Measurements from ENCODE around the gene PLEKHG3. TPM values are rescaled to one million over a fixed set of nuclear protein-coding genes. Genes with fewer than 3 reads are reported as not detected.

The PLEKHG3 gene
- total RNA-seq (2016; rRNA removed; fragmentation: Illumina TruSeq; extraction: Trizol) (9.5 and 9.8 TPM in 2 replicates), polyA plus RNA-seq (2011; rRNA removed) (7.1 and 7.2 TPM in 2 replicates), polyA minus RNA-seq (2011; rRNA and poly(A)+ RNA removed; ENCODE audit: low replicate concordance) (9.5 and 51.9 TPM in 2 replicates), Bru-seq, nascent RNA (percentile 63 among the genes with signal in this experiment), BruChase-seq, experiment 1, labeled RNA remaining after a 6-hour chase (percentile 57 among the genes with signal in this experiment), BruChase-seq, experiment 2, labeled RNA remaining after a 2-hour chase (percentile 57 among the genes with signal in this experiment)
- 0.61 and 0.88 TPM in 2 replicates for total RNA-seq (2016; cell fraction: cytosol; rRNA removed; fragmentation: Illumina TruSeq; extraction: Trizol; ENCODE audit: low read depth)
- total RNA-seq (2016; cell fraction: insoluble cytoplasmic fraction; rRNA removed; fragmentation: Illumina TruSeq; extraction: Trizol), result 7.2 and 11.8 TPM in 2 replicates
- total RNA-seq (2016; cell fraction: membrane; rRNA removed; fragmentation: Illumina TruSeq; extraction: Trizol), result 5.6 and 6.4 TPM in 2 replicates
- total RNA-seq (2016; cell fraction: nucleus; rRNA removed; fragmentation: Illumina TruSeq; extraction: Trizol), result 9.3 and 10.4 TPM in 2 replicates
- 2.7 and 5.6 TPM in 2 replicates for polyA plus RNA-seq (2011; cell fraction: cytosol; rRNA removed)
- polyA plus RNA-seq (2011; cell fraction: nucleus; rRNA removed), result 13.8 and 16.9 TPM in 2 replicates
- 5.4 and 8.7 TPM in 2 replicates for polyA plus RNA-seq (2012)
- 0.60 and 0.61 TPM in 2 replicates for polyA plus RNA-seq (2016; cell fraction: cytosol; fragmentation: Illumina TruSeq; extraction: Trizol; ENCODE audit: low read depth)
- polyA plus RNA-seq (2016; cell fraction: insoluble cytoplasmic fraction; fragmentation: Illumina TruSeq; extraction: Trizol; ENCODE audit: low read depth), result 6.0 and 8.8 TPM in 2 replicates
- 2.1 and 2.2 TPM in 2 replicates for polyA plus RNA-seq (2016; cell fraction: membrane; fragmentation: Illumina TruSeq; extraction: Trizol; ENCODE audit: low read depth)
- 28.5 and 30.1 TPM in 2 replicates for polyA plus RNA-seq (2016; cell fraction: nucleus; fragmentation: Illumina TruSeq; extraction: Trizol; ENCODE audit: insufficient read depth, low read depth)
- polyA minus RNA-seq (2011; cell fraction: cytosol; rRNA and poly(A)+ RNA removed), result 4.6 and 5.4 TPM in 2 replicates
- polyA minus RNA-seq (2011; cell fraction: nucleus; rRNA and poly(A)+ RNA removed), result 5.1 and 12.0 TPM in 2 replicates
- long read RNA-seq, experiment 1, full-length matches to known transcripts, result 2 of 6 reads
- long read RNA-seq, experiment 1, partial matches to known transcripts, result 4 of 6 reads
- long read RNA-seq, experiment 1, other reads (novel, unspliced or antisense), result 0 of 6 reads
- long read RNA-seq, experiment 2, full-length matches to known transcripts, result 4 of 16 reads
- long read RNA-seq, experiment 2, partial matches to known transcripts, result 7 of 16 reads
- long read RNA-seq, experiment 2, other reads (novel, unspliced or antisense), result 5 of 16 reads

DNA sequence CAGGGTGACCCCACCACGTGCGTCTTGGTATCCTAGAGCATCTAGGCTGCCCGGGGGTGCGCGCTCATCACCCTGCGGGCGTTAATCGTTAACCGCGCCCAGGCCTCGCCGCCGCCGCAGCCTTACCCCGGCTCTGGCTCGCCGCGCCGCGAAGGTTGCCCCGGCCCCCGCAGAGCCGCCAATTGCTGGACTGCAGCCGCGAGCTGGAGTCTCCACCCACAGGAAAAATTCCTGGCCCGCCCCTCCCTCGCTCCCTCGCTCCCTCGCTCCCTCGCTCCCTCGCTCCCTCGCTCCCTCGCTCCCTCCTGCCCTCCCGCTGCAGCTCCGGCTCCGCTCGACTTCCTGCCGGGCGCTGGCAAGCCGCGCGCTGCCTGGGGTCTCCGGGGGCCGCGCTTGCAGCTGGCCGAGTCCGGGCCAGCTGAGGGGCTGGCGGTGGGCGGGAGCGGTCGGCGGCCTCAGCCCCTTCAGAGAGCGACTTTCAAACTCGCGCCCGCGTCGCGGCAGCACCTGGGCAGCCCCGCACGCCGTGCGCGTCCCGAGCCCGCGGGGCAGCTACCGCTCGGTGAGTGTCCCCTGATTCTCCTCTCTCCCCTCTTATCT lies at the start of gene PLEKHG3:
Gene PLEKHG3, plus strand, starts transcription at position 282 of the 600 bp plus-strand sequence. CDS start 23,208 bp downstream, outside the sequence.
- POLR2A ChIA-PET, result interaction anchor here (0.8 to 1.3 kb wide), 2 partner anchors 15 to 22 kb away, joined by 3 read pairs; no protein-coding TSS in a partner anchor
- in situ Hi-C loops (cut with HindIII; ENCODE audit: extremely low pct_ligation_motif_present, low pct_unique_long_range_greater_than_20kb), result no loop called here
- CTCF ChIA-PET (ENCODE audit: low intra/inter-chr PET ratio, low total read pairs), result no interaction called here
- WGBS (ENCODE audit: low lambda C conversion rate), result 1% methylated on average over 24 of the region's 69 CpGs
- peaks cover 0 to under 1% of the 10 kb centered on the region in 2 experiments; a peak in 1 of 5 replicates for H3K36me3 ChIP-seq (replicated peaks in 1 of 2; ENCODE audit: control insufficient read depth in 1 of 2, insufficient read depth in 2 of 2, low read length in 2 of 2)
- H3K27ac ChIP-seq (ENCODE audit: extremely low read length, insufficient read depth, low read length), result no peak within 1 kb of the TSS
- no TSS peak for BruUV-seq (replicated peaks)
- H3K4me3 ChIP-seq (replicated peaks in 1 of 3; ENCODE audit: insufficient read depth in 1 of 3, low read depth in 2 of 3, low read length in 3 of 3), result peak within 1 kb of the TSS; percentile 63 to 79 (median 73)
- peaks cover 11% of the 10 kb centered on the region for H3K79me2 ChIP-seq (ENCODE audit: insufficient read depth, low read length)
- ATAC-seq (peak; percentile 77), DNase-seq (ENCODE audit: low spot score) (peak; percentile 59), FAIRE-seq (no peak)
- H2AFZ ChIP-seq (ENCODE audit: low read length), result peak within 1 kb of the TSS; percentile 38
- H3K27me3 ChIP-seq (ENCODE audit: control insufficient read depth in 1 of 2, insufficient read depth in 2 of 2, low read length in 2 of 2), result peaks cover 0 to 24% of the 10 kb centered on the region in 2 experiments; a peak in 4 of 5 replicates
- H3K4me2 ChIP-seq (ENCODE audit: low read depth, low read length), result peak within 1 kb of the TSS; percentile 94
- H4K20me1 ChIP-seq (ENCODE audit: insufficient read depth, low read length), result no peaks in the 10 kb centered on the region
- peaks cover 58% of the 10 kb centered on the region for H3K4me1 ChIP-seq (ENCODE audit: insufficient read depth, low read length)
- no peaks in the 10 kb centered on the region for H3K9me3 ChIP-seq (ENCODE audit: low read length)
- H3K9ac ChIP-seq (ENCODE audit: insufficient read depth, low read depth, low read length), result peak within 1 kb of the TSS; percentile 61
- intact Hi-C loops (cut with micrococcal nuclease; ENCODE audit: unreplicated experiment), result loop anchor here (10.0 kb wide), 1 partner anchor 231 kb away; no protein-coding TSS in a partner anchor
- TF ChIP-seq ZNF598 (CRISPR knock-in tag; IDR thresholded peaks at IDR 0.05; ENCODE audit: borderline replicate concordance) (no peak), YEATS2 (CRISPR knock-in tag; IDR thresholded peaks at IDR 0.05; ENCODE audit: borderline replicate concordance) (no peak), SP4 (CRISPR knock-in tag; IDR thresholded peaks at IDR 0.05) (no peak), THAP11 (CRISPR knock-in tag; IDR thresholded peaks at IDR 0.05) (no peak), MAF1 (CRISPR knock-in tag; IDR thresholded peaks at IDR 0.05; ENCODE audit: borderline replicate concordance) (0 out of 2 replicates have a peak, but pooled peaks have one; percentile 86), ETV6 (CRISPR knock-in tag; conservative IDR thresholded peaks at IDR 0.05) (peak; percentile 55; the same call in 1 of the 2 replicates), GABPB1 (CRISPR knock-in tag; IDR thresholded peaks at IDR 0.05) (peak; percentile 77), SSRP1 (CRISPR knock-in tag; IDR thresholded peaks at IDR 0.05) (no peak), NR2F2 (IDR thresholded peaks at IDR 0.05; ENCODE audit: borderline replicate concordance, low read depth) (no peak), PHF5A (CRISPR knock-in tag; IDR thresholded peaks at IDR 0.05; ENCODE audit: low read depth, unreplicated experiment) (no peak), ZMYM4 (CRISPR knock-in tag; IDR thresholded peaks at IDR 0.05) (peak; percentile 79), ZNF543 (CRISPR knock-in tag; IDR thresholded peaks at IDR 0.05) (no peak), HMGA1 (CRISPR knock-in tag; conservative IDR thresholded peaks at IDR 0.05) (no peak), CC2D1A (CRISPR knock-in tag; IDR thresholded peaks at IDR 0.05) (no peak), ZNF296 (CRISPR knock-in tag; conservative IDR thresholded peaks at IDR 0.05) (no peak)
- TF ChIP-seq, protein P1, sequence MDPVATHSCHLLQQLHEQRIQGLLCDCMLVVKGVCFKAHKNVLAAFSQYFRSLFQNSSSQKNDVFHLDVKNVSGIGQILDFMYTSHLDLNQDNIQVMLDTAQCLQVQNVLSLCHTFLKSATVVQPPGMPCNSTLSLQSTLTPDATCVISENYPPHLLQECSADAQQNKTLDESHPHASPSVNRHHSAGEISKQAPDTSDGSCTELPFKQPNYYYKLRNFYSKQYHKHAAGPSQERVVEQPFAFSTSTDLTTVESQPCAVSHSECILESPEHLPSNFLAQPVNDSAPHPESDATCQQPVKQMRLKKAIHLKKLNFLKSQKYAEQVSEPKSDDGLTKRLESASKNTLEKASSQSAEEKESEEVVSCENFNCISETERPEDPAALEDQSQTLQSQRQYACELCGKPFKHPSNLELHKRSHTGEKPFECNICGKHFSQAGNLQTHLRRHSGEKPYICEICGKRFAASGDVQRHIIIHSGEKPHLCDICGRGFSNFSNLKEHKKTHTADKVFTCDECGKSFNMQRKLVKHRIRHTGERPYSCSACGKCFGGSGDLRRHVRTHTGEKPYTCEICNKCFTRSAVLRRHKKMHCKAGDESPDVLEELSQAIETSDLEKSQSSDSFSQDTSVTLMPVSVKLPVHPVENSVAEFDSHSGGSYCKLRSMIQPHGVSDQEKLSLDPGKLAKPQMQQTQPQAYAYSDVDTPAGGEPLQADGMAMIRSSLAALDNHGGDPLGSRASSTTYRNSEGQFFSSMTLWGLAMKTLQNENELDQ (CRISPR knock-in tag; IDR thresholded peaks at IDR 0.05; ENCODE audit: borderline replicate concordance), result no peak
- TF ChIP-seq, protein P2, sequence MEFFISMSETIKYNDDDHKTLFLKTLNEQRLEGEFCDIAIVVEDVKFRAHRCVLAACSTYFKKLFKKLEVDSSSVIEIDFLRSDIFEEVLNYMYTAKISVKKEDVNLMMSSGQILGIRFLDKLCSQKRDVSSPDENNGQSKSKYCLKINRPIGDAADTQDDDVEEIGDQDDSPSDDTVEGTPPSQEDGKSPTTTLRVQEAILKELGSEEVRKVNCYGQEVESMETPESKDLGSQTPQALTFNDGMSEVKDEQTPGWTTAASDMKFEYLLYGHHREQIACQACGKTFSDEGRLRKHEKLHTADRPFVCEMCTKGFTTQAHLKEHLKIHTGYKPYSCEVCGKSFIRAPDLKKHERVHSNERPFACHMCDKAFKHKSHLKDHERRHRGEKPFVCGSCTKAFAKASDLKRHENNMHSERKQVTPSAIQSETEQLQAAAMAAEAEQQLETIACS (CRISPR knock-in tag; IDR thresholded peaks at IDR 0.05), result no peak; the same call in 1 of the 2 replicates
